ENCODE measurements around the gene SLC2A9. TPM values are rescaled to one million over a fixed set of nuclear protein-coding genes. Genes with fewer than 3 reads are reported as not detected.
A peak's percentile ranks its signal among the peaks of the same experiment; 100 is the strongest.
"Not testable (repeated sequence)": the region's sequence is repeated elsewhere in the genome, so short reads cannot be mapped to it uniquely, and the experiment has no call there.

The SLC2A9 gene
- polyA plus RNA-seq, 1 donor = 28.7 TPM

GRCh38 chr4:9997886-9998285, 23.4 kb downstream of the SLC2A9 start:
- no peak for DNase-seq
- H3K27me3 ChIP-seq (ENCODE audit: control insufficient read depth, insufficient read depth, low read length) = no peaks in the 10 kb centered on the region
- H3K4me3 ChIP-seq (ENCODE audit: low read length) = no peak overlapping the region
- no peaks in the 10 kb centered on the region for H3K9me3 ChIP-seq (ENCODE audit: control insufficient read depth, low read depth, low read length)
- no CpG with 5 or more reads among the region's 4 CpGs for WGBS (ENCODE audit: insufficient coverage, low lambda C conversion rate)
- H3K4me1 ChIP-seq (ENCODE audit: control insufficient read depth, insufficient read depth, low read length) = peaks cover 27% of the 10 kb centered on the region
- H3K36me3 ChIP-seq (ENCODE audit: control insufficient read depth, insufficient read depth, low read length) = peaks cover 11% of the 10 kb centered on the region
- H3K27ac ChIP-seq (ENCODE audit: low read length) = no peak overlapping the region

GRCh38 chr4:9996319-9997110, 24.8 kb downstream of the SLC2A9 start:
- WGBS (ENCODE audit: insufficient coverage, low lambda C conversion rate) = no CpG with 5 or more reads among the region's 6 CpGs
- Histone ChIP-seq H3K36me3 (ENCODE audit: control insufficient read depth, insufficient read depth, low read length) (peaks cover 21% of the 10 kb centered on the region), H3K9me3 (ENCODE audit: control insufficient read depth, low read depth, low read length) (no peaks in the 10 kb centered on the region), H3K27ac (ENCODE audit: low read length) (peak overlapping the region; percentile 59), H3K4me1 (ENCODE audit: control insufficient read depth, insufficient read depth, low read length) (peaks cover 24% of the 10 kb centered on the region), H3K4me3 (ENCODE audit: low read length) (no peak overlapping the region), H3K27me3 (ENCODE audit: control insufficient read depth, insufficient read depth, low read length) (no peaks in the 10 kb centered on the region)
- DNase-seq = peak; percentile 71 to 88

- Histone ChIP-seq H3K36me3 (ENCODE audit: control insufficient read depth, insufficient read depth, low read length) (peaks cover 33% of the 10 kb centered on the region), H3K27ac (ENCODE audit: low read length) (peak overlapping the region; percentile 68), H3K27me3 (ENCODE audit: control insufficient read depth, insufficient read depth, low read length) (no peaks in the 10 kb centered on the region), H3K9me3 (ENCODE audit: control insufficient read depth, low read depth, low read length) (no peaks in the 10 kb centered on the region), H3K4me1 (ENCODE audit: control insufficient read depth, insufficient read depth, low read length) (peaks cover 24% of the 10 kb centered on the region), H3K4me3 (ENCODE audit: low read length) (no peak overlapping the region)
- peak; percentile 77 to 88 for DNase-seq
- no CpG with 5 or more reads among the region's 3 CpGs for WGBS (ENCODE audit: insufficient coverage, low lambda C conversion rate)
Observed at GRCh38 chr4:9994246-9994847, 26.9 kb downstream of the SLC2A9 start.

- no peak for DNase-seq
- no peak overlapping the region for H3K27ac ChIP-seq (ENCODE audit: low read length)
- H3K4me3 ChIP-seq (ENCODE audit: low read length) = no peak overlapping the region
- WGBS (ENCODE audit: insufficient coverage, low lambda C conversion rate) = 93% methylated on average over 7 of the region's 10 CpGs
- no peaks in the 10 kb centered on the region for H3K27me3 ChIP-seq (ENCODE audit: control insufficient read depth, insufficient read depth, low read length)
- no peaks in the 10 kb centered on the region for H3K9me3 ChIP-seq (ENCODE audit: control insufficient read depth, low read depth, low read length)
- peaks cover 13% of the 10 kb centered on the region for H3K4me1 ChIP-seq (ENCODE audit: control insufficient read depth, insufficient read depth, low read length)
- H3K36me3 ChIP-seq (ENCODE audit: control insufficient read depth, insufficient read depth, low read length) = peaks cover 40% of the 10 kb centered on the region
Observed at GRCh38 chr4:9989918-9990635, 31.2 kb downstream of the SLC2A9 start.

- Histone ChIP-seq H3K36me3 (ENCODE audit: control insufficient read depth, insufficient read depth, low read length) (peaks cover 46% of the 10 kb centered on the region), H3K4me1 (ENCODE audit: control insufficient read depth, insufficient read depth, low read length) (peaks cover 3% of the 10 kb centered on the region), H3K27ac (ENCODE audit: low read length) (no peak overlapping the region), H3K9me3 (ENCODE audit: control insufficient read depth, low read depth, low read length) (no peaks in the 10 kb centered on the region), H3K27me3 (ENCODE audit: control insufficient read depth, insufficient read depth, low read length) (no peaks in the 10 kb centered on the region), H3K4me3 (ENCODE audit: low read length) (no peak overlapping the region)
- no CpG with 5 or more reads among the region's 2 CpGs for WGBS (ENCODE audit: insufficient coverage, low lambda C conversion rate)
- no peak for DNase-seq
Observed at GRCh38 chr4:9988933-9989332, 32.4 kb downstream of the SLC2A9 start.

GRCh38 chr4:9988363-9988749, 32.9 kb downstream of the SLC2A9 start:
- Histone ChIP-seq H3K27ac (ENCODE audit: low read length) (no peak overlapping the region), H3K27me3 (ENCODE audit: control insufficient read depth, insufficient read depth, low read length) (no peaks in the 10 kb centered on the region), H3K36me3 (ENCODE audit: control insufficient read depth, insufficient read depth, low read length) (peaks cover 47% of the 10 kb centered on the region), H3K9me3 (ENCODE audit: control insufficient read depth, low read depth, low read length) (no peaks in the 10 kb centered on the region), H3K4me3 (ENCODE audit: low read length) (no peak overlapping the region), H3K4me1 (ENCODE audit: control insufficient read depth, insufficient read depth, low read length) (no peaks in the 10 kb centered on the region)
- WGBS (ENCODE audit: insufficient coverage, low lambda C conversion rate) = 100% methylated on average over 1 of the region's 1 CpG
- DNase-seq = no peak

- no peaks in the 10 kb centered on the region for H3K9me3 ChIP-seq (ENCODE audit: control insufficient read depth, low read depth, low read length)
- DNase-seq = no peak
- peaks cover 51% of the 10 kb centered on the region for H3K36me3 ChIP-seq (ENCODE audit: control insufficient read depth, insufficient read depth, low read length)
- no peaks in the 10 kb centered on the region for H3K4me1 ChIP-seq (ENCODE audit: control insufficient read depth, insufficient read depth, low read length)
- no peaks in the 10 kb centered on the region for H3K27me3 ChIP-seq (ENCODE audit: control insufficient read depth, insufficient read depth, low read length)
- no CpG with 5 or more reads among the region's 5 CpGs for WGBS (ENCODE audit: insufficient coverage, low lambda C conversion rate)
- H3K4me3 ChIP-seq (ENCODE audit: low read length) = no peak overlapping the region
- H3K27ac ChIP-seq (ENCODE audit: low read length) = no peak overlapping the region
Observed at GRCh38 chr4:9987749-9988362, 33.4 kb downstream of the SLC2A9 start.

GRCh38 chr4:9984621-9985020, 36.7 kb downstream of the SLC2A9 start:
- DNase-seq = no peak
- H3K9me3 ChIP-seq (ENCODE audit: control insufficient read depth, low read depth, low read length) = no peaks in the 10 kb centered on the region
- WGBS (ENCODE audit: insufficient coverage, low lambda C conversion rate) = 100% methylated on average over 1 of the region's 7 CpGs

GRCh38 chr4:9983211-9983610, 38.1 kb downstream of the SLC2A9 start:
- H3K36me3 ChIP-seq (ENCODE audit: control insufficient read depth, insufficient read depth, low read length) = peaks cover 52% of the 10 kb centered on the region
- H3K27ac ChIP-seq (ENCODE audit: low read length) = no peak overlapping the region
- DNase-seq = no peak
- no peak overlapping the region for H3K4me3 ChIP-seq (ENCODE audit: low read length)
- H3K4me1 ChIP-seq (ENCODE audit: control insufficient read depth, insufficient read depth, low read length) = no peaks in the 10 kb centered on the region
- H3K27me3 ChIP-seq (ENCODE audit: control insufficient read depth, insufficient read depth, low read length) = no peaks in the 10 kb centered on the region
- WGBS (ENCODE audit: insufficient coverage, low lambda C conversion rate) = no CpG with 5 or more reads among the region's 6 CpGs
- no peaks in the 10 kb centered on the region for H3K9me3 ChIP-seq (ENCODE audit: control insufficient read depth, low read depth, low read length)

More at GRCh38 chr4:9984621-9985020, 36.7 kb downstream of the SLC2A9 start:
- H3K27me3 ChIP-seq (ENCODE audit: control insufficient read depth, insufficient read depth, low read length) = no peaks in the 10 kb centered on the region
- H3K36me3 ChIP-seq (ENCODE audit: control insufficient read depth, insufficient read depth, low read length) = peaks cover 44% of the 10 kb centered on the region
- no peak overlapping the region for H3K4me3 ChIP-seq (ENCODE audit: low read length)
- no peak overlapping the region for H3K27ac ChIP-seq (ENCODE audit: low read length)
- H3K4me1 ChIP-seq (ENCODE audit: control insufficient read depth, insufficient read depth, low read length) = no peaks in the 10 kb centered on the region

- H3K4me3 ChIP-seq (ENCODE audit: low read length); H3K9me3 ChIP-seq (ENCODE audit: control insufficient read depth, low read depth, low read length); H3K27me3 ChIP-seq (ENCODE audit: control insufficient read depth, insufficient read depth, low read length); DNase-seq; H3K4me1 ChIP-seq (ENCODE audit: control insufficient read depth, insufficient read depth, low read length); H3K27ac ChIP-seq (ENCODE audit: low read length): not testable (repeated sequence)
- peaks cover 59% of the 10 kb centered on the region for H3K36me3 ChIP-seq (ENCODE audit: control insufficient read depth, insufficient read depth, low read length)
- no CpG with 5 or more reads among the region's 14 CpGs for WGBS (ENCODE audit: insufficient coverage, low lambda C conversion rate)
Observed at GRCh38 chr4:9981899-9982298, 39.4 kb downstream of the SLC2A9 start.

All from large intestine (tissue), 3 donors.